Kidney (tissue), 14 donors: ENCODE results near the gene TGFBR1. TPM values are rescaled to one million over a fixed set of nuclear protein-coding genes. Genes with fewer than 3 reads are reported as not detected.

ENCODE experiments used
- DNase-seq, 5 donors: peaks; one replicate each; pipeline ENCODE4 v3.0.0-alpha.2; 2013 to 2020
- FAIRE-seq: peaks from 2 replicates; lab custom pipeline; 2012; peaks lifted over from hg19 to GRCh38; lab: Jason Lieb, UNC
- H3K27ac ChIP-seq, 2 donors: one replicate each; pipeline ENCODE4 v1.7.0; 2013; ENCODE audit warnings: low read depth in 2 of 2, low read length in 2 of 2, inconsistent platforms in 1 of 2
- H3K27me3 ChIP-seq: one replicate; pipeline ENCODE4 v1.7.1; 2013; ENCODE audit warnings: low read length, inconsistent platforms; ENCODE audit not compliant: control insufficient read depth, insufficient read depth
- H3K36me3 ChIP-seq, 3 donors: one replicate each; pipeline versions ENCODE4 v1.7.0 to v1.7.1; 2013; ENCODE audit warnings: low read length in 3 of 3, control low read depth in 1 of 3, inconsistent platforms in 1 of 3; ENCODE audit not compliant: insufficient read depth in 3 of 3, control insufficient read depth in 2 of 3
- H3K4me1 ChIP-seq, 3 donors: one replicate each; pipeline versions ENCODE4 v1.7.0 to v1.7.1; 2013; ENCODE audit warnings: low read length in 3 of 3, inconsistent platforms in 1 of 3, low read depth in 1 of 3; ENCODE audit not compliant: control insufficient read depth in 2 of 3, insufficient read depth in 2 of 3
- H3K4me3 ChIP-seq, 3 donors: one replicate each; pipeline versions ENCODE4 v1.7.0 to v1.8.1; 2013; ENCODE audit warnings: low read length in 3 of 3, control low read depth in 1 of 3, inconsistent platforms in 1 of 3
- H3K9ac ChIP-seq, 3 donors: one replicate each; pipeline versions ENCODE4 v1.7.0 to v1.7.1; 2013; ENCODE audit warnings: low read length in 3 of 3, control low read depth in 1 of 3, inconsistent platforms in 1 of 3
- H3K9me3 ChIP-seq, 3 donors: one replicate each; pipeline versions ENCODE4 v1.7.0 to v1.7.1; 2013; ENCODE audit warnings: low read length in 3 of 3, control low read depth in 1 of 3, inconsistent platforms in 1 of 3; ENCODE audit not compliant: control insufficient read depth in 2 of 3, insufficient read depth in 1 of 3
- intact Hi-C: fragments of 100-400 bp; cut with DNase I; formaldehyde crosslinking; loops from one replicate; pipeline ENCODE4 v1.11.1; 2022
- polyA plus RNA-seq: library from polyadenylated mRNA; stranded (reverse); fragments of 350-450 nt; fragmentation: Illumina TruSeq; extraction: RNeasy Lipid Tissue Mini Kit (QIAGEN cat#74804); gene quantifications from one replicate; pipeline ENCODE4 v1.2.3, GENCODE V29; 2014; ENCODE audit warnings: low read depth, low replicate concordance; ENCODE audit not compliant: insufficient read depth
- total RNA-seq: library from RNA; stranded (reverse); fragmentation: NEBNext Ultra II Directional; extraction: Animal tissue kit (Norgen Biotek cat#: 25700); gene quantifications from one replicate; pipeline ENCODE4 v1.2.1, GENCODE V29; 2021
- TF ChIP-seq, protein P1 (sequence below): IDR thresholded peaks from 3 replicates; pipeline ENCODE4 v1.5.1; 2012; ENCODE audit warnings: mild to moderate bottlenecking, moderate library complexity, borderline replicate concordance; ENCODE audit not compliant: insufficient read depth; ENCODE audit errors: extremely low read depth
- donor health status: control.
- donor health status: control.
- donor health status: control.
- donor health status: control.
- donor health status: control.
- donor health status: DM: yes; HTN: yes; CAD: no.
- donor health status: Normal renal cell carcinoma (clear cell type).

TGFBR1 gene
- total and polyA plus RNA-seq, 2 donors from 2014 or later: 7.9 to 50.8 TPM

DNA sequence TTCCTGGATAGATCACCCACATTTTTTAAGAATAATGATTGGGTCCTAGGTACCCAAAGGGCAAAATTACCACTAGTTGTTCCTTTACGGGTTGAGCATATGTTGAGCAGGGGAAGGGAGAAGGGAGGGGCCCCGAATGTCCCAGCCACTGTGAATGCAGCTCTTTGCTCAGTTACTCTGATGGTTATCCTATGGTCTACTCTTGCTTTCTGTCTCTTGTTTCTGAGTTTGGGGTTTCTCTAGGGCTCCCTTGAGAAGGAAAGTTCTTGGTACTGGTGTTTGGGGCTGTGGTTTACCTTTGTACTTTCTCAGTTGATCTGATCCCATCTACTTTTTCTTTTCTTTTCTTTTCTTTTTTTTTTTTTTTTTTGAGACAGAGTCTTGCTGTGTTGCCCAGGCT lies 61.2 kb downstream of the TGFBR1 start:
- Histone ChIP-seq H3K27ac (no peak overlapping the region), H3K36me3 (no peaks in the 10 kb centered on the region), H3K4me1 (peaks cover 0 to 5% (median 0%) of the 10 kb centered on the region in 3 donors), H3K4me3 (no peak overlapping the region), H3K9ac (no peak overlapping the region), H3K9me3 (no peaks in the 10 kb centered on the region), H3K27me3 (no peaks in the 10 kb centered on the region)
- FAIRE-seq (no peak), DNase-seq (no peak)
- intact Hi-C loops: no loop called here
- TF ChIP-seq, protein P1, sequence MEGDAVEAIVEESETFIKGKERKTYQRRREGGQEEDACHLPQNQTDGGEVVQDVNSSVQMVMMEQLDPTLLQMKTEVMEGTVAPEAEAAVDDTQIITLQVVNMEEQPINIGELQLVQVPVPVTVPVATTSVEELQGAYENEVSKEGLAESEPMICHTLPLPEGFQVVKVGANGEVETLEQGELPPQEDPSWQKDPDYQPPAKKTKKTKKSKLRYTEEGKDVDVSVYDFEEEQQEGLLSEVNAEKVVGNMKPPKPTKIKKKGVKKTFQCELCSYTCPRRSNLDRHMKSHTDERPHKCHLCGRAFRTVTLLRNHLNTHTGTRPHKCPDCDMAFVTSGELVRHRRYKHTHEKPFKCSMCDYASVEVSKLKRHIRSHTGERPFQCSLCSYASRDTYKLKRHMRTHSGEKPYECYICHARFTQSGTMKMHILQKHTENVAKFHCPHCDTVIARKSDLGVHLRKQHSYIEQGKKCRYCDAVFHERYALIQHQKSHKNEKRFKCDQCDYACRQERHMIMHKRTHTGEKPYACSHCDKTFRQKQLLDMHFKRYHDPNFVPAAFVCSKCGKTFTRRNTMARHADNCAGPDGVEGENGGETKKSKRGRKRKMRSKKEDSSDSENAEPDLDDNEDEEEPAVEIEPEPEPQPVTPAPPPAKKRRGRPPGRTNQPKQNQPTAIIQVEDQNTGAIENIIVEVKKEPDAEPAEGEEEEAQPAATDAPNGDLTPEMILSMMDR: no peak

DNA sequence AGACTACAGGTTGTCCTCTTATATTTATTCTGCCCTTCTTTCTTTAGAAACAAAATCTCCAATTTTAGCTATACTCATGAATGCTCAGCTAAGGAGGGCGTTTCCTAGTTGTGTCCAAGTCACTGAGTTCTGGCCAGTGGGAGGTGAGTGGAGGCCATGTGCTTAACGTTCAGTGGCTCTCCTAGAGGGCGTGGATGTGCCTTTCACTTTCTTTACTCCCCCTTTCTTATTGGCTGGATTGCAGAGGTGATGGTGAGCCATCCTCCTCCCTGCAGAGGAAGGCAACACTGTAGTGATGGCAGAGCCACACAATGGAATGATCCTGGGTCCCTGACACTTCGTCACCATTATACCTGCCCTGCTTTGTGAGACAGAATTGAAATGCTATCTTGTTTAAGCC lies 62.2 kb downstream of the TGFBR1 start:
- TF ChIP-seq, protein P1: no peak
- H3K9ac ChIP-seq: no peak overlapping the region
- no peaks in the 10 kb centered on the region for H3K9me3 ChIP-seq
- H3K4me1 ChIP-seq: peaks cover 0 to 7% (median 3%) of the 10 kb centered on the region in 3 donors
- no peaks in the 10 kb centered on the region for H3K36me3 ChIP-seq
- H3K27me3 ChIP-seq: no peaks in the 10 kb centered on the region
- no peak for DNase-seq
- no peak for FAIRE-seq
- no peak overlapping the region for H3K4me3 ChIP-seq
- intact Hi-C loops: no loop called here
- H3K27ac ChIP-seq: no peak overlapping the region

DNA sequence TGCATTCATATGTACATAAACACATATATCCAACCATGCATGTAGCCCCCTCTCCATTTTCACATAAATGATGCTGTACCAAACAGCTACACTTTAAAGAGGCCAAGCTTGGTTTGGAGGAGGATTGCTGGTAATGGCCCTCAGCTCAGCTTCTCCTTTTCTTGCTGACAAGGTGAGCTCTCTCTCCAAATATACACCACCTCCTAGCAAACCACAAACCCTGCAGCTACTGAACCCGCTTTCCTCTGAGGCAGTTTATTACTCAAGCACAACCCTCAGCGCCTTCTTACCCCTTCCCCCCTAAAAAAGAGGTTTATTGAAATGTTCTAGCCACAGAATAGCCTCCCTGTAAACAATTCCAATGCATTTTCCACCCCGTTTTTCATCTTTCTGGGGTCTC lies 62.8 kb downstream of the TGFBR1 start:
- Histone ChIP-seq H3K4me1 (peaks cover 0 to 9% (median 6%) of the 10 kb centered on the region in 3 donors), H3K27me3 (no peaks in the 10 kb centered on the region), H3K9me3 (no peaks in the 10 kb centered on the region), H3K27ac (no peak overlapping the region), H3K36me3 (no peaks in the 10 kb centered on the region), H3K4me3 (no peak overlapping the region), H3K9ac (no peak overlapping the region)
- DNase-seq (no peak), FAIRE-seq (no peak)
- TF ChIP-seq, protein P1: no peak
- intact Hi-C loops: no loop called here

DNA sequence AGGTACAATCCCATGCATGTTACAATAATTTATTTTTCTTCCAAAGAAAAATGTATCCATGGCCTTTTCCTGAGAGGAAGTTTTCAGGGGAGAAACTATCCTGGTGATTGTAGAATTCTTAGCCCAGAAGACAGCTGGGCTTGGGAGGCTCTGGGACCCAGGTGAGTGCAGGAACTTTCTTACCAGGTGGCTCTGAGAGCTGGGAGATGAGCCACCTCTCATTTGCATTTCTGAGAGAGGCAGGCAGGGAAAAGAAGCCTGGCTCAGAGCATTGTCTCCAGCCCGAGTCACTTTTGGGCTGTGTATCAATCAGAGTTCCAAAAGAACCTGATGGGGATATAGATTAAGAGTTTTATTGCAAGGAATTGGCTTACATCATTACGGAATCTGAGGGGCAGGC lies 64.2 kb downstream of the TGFBR1 start:
- no peak overlapping the region for H3K4me3 ChIP-seq
- intact Hi-C loops: no loop called here
- FAIRE-seq (no peak), DNase-seq (no peak)
- no peaks in the 10 kb centered on the region for H3K9me3 ChIP-seq
- TF ChIP-seq, protein P1: no peak
- no peaks in the 10 kb centered on the region for H3K36me3 ChIP-seq
- no peaks in the 10 kb centered on the region for H3K27me3 ChIP-seq
- H3K9ac ChIP-seq: no peak overlapping the region
- peaks cover 0 to 7% (median 6%) of the 10 kb centered on the region in 3 donors for H3K4me1 ChIP-seq
- H3K27ac ChIP-seq: no peak overlapping the region
